NCI-H146 (cell line): ENCODE measurements around the gene ZFHX3.
A peak's percentile ranks its signal among the peaks of the same experiment; 100 is the strongest.

Source experiments
- DNase-seq: peaks from one replicate; lab custom pipeline; 2025; lab: John Stamatoyannopoulos, UW

Gene ZFHX3

DNA sequence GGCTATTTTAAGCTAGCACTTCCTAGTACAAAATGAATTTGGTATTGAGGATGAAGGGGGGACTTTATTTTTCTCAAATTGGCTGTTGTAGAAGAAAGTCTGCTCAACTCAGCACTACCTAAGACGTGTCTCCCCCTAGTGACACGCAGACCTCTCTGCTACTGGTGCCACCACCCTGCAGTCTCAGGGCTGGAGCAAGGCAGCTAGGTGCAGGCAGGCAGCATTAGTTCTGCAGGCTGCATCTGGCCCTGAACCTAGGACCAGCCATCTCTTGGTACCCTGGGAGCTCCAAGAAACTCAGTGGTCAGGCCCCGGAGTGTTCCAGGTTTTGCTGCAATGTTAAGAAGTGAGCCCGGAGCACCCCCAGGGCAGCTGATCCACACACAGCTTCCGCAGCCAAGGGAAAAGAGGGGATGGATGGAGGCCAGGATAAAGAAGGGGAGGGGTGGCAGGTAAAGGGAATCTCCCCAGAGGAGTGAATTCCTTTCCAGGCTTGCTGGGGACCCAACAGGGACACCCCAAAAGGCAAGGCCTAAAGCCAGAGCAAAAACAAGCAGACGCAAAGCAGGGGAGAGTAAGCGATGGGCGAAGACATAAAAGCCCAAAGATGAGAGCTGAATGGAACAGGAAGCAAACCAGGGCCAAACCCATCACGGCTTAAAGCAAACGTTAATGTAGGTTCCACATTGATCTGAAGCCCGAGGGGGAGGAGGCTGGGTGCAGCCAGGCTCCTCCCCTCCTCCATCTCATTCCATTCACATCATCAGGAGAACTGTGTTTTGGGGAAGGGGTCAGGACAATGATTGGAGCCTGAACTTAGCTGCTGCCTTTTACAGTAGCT is 200.5 kb downstream of the ZFHX3 start:
- DNase-seq, result peak; percentile 11

DNA sequence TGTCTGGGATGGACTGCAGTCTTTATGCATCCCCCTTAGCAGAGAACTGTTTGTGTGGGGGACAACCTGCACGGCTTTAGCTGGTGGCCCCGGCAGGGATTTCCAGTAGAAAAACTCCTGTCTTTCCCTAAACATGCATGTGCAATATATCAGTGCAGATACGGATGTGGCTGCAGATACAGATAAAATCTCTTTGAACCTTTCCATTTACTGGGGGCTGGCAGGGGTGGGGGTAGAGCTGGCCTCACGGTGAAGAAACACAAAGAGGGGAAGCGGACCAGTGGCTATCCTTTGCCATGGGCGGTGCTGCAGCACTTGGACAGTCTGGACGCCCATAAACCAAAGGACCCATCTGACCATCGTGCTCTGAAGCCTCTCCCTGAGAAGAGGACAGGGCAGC is 201.3 kb downstream of the ZFHX3 start:
- no peak for DNase-seq

DNA sequence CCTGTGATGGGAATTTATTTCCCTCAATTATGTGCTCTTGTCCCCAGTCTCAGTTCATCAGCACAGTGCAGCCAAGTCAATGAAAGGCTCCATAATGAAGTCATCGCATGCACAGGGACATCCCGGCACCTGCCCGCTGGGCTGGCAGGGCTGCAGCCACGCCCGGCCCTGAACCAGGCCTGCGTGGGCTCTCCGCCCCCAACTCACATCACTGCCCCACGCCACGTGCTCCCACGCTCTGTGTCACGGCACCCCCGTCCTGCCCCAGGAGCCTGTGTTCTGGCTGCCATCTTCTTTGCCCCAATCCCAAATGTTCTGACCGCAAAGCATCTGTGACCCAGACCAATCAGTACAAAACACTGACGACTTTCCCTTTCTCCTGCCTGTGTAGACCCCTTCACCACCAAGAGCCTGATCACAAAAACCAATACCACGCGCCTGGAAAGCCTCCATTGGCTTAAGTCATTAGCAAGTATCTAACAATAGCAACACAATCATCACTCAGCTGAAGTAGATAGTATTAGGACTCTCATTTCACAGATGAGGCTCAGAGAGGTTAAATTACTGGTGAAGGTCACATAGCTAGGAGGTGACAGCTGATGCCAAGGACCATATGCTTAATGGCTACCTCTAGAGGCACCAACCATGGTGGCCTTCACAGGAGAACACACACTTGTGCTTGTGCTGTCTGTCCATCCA is 202.5 kb downstream of the ZFHX3 start:
- no peak for DNase-seq

DNA sequence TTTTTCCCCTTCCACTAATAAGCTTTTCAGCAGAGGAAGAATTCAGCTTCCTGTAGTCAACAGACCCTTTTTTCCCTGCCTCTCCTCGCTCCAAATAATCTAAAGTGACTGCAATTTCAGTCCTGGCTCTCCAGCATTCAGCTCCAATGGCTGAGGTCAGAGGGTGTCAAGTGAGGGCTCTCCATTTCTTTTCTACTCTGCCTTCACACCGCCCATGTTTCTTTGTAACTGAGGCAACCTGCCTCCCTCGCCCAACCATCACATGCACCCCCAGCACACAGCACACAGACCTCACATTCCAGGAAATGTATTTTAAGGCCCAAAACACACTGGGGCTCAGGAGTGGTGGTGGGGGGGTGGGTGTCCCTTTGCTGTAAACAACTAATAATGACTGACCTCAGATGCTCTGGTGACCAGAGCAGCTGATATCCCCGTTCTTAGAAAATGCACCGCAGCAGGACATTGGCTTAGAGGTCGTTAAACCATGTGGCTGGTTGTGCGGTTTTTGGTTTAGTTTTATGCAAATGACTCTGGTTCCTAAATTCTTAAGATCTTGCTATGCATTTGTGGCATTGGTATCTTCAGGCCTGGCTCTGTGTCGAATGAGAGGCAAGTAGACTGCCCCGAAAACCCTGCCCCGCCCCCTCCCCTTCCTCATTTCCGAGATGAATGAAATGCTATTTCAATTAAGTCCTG is 203.6 kb downstream of the ZFHX3 start:
- no peak for DNase-seq

GRCh38 chr16:72841506-72841905 is 206.4 kb downstream of the ZFHX3 start:
- no peak for DNase-seq

GRCh38 chr16:72840631-72841381 is 207.1 kb downstream of the ZFHX3 start:
- DNase-seq, result no peak

DNA sequence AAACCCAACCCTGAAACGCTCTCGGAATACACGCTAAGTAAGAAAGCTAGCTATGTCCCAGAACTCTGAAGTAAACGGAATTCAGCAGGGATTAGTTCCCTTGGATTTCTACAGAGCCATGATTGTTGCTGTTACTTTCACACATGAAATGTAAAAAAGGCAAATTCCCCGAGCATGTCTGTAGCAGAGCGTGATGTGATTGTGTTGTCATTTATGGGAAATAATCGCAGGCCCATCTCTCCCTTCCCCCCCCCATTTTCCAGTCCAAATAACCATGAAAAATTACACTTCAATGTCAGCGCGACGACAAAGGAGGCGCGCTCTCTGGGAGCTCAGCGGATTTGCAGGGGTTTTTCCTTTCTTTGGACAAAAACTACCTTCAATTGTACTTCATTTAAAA is 209.0 kb downstream of the ZFHX3 start:
- no peak for DNase-seq

DNA sequence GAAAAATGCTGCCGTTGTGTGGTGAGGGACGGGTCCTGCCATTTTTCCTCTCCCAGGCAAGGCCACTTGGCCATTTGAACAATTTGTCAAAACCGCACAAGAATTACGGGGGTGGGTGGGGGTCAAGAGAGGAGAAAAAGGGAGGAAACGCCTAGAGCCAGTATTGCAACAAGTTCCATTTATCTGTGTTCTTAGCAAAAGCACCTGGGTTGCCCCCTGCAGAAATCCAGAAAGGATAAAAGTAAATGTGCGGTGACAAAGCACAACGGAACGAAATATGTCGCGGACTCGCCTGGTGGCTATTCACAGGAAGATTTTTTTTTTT is 209.4 kb downstream of the ZFHX3 start:
- no peak for DNase-seq

DNA sequence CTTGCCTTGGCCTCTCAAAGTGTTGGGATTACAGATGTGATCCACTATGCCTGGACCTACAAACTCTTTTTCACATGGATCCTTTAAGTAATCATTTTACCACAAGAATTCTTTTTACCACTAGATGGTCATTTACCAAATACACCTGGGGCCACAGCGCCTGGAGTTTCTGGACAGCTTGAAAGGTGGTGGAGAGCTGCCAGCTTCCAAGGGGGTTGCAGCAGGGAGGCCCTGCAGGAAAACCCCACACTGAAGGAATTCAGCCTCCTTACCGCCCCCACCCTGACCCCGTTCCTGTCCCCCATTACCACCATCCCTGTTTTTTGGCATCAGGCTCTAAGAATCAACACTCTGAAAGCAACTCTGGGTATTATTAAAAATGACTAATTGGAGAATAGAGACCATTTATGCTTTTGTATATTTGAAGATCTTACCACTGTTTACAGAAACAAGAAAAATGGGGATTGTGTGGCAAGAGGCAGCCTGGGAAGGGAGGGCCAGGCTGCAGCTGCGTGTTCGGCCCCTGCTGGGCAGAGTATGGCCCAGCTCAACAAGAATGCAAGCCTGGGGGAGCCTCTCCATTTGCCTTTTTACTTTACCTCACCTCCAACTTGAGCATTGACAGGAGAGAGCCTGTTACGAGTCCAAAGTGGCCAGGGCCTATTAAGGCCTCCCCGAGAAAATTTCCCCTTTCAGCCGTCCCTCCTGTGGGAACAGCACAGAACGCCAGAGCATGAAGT is 209.9 kb downstream of the ZFHX3 start:
- DNase-seq, result no peak

- DNase-seq, result no peak
These were observed 210.9 kb downstream of the ZFHX3 start for GRCh38 chr16:72836985-72837384.

DNA sequence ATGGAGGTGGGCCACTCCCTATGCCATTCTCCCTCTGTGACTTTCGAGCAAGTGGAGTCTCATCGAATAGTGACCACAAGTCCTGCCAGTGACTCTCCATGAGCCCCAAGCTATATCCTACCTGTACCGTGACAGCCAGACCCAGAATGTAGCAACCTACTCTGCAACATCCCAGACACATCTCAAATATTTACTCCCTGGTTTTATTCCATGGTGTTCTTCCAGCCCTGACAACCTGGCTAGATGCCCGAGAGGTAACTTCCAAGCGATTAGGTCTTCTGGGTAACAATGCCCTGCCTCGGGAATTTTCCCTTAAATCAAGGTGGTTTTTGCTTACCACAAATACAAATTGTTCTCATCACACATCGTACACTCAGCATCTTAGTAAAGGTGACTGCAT is 211.7 kb downstream of the ZFHX3 start:
- no peak for DNase-seq

DNA sequence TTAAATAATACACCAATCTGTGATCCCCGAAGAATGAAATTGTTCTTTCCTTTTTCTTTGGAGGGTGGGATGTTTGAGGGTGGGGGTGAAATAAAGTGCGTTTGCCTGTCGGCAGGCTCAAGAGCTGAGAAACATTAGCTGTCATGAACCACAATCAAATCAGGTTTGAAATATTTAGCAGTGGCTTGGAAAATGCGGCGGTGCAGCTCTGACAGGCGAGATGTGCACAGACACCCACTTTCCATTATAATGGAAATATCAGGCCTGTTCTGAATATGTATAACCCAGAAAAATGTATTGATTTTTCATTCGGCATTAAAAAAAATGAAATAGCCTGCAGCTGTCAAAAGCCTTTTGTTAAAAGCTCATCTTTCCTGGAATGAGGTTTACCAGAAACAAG is 212.8 kb downstream of the ZFHX3 start:
- no peak for DNase-seq

DNA sequence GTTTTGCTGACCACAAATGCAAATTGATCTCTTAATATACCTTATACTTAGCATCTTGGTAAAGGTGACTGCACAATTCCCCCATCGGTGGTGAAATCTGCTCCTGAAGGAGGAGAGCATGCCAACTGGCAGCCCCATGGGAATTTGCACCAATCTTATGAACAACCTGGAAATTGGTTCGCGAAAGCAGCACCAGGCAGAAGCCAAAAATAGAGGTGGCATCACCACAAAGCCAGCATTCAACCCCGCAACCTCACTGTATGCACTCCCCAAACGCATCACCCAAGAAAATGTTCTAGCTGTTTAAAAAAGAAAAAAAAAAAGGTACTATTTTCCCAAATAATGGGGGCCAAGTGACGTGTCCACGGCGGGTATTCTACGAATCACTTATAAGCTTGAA is 213.4 kb downstream of the ZFHX3 start:
- no peak for DNase-seq

DNA sequence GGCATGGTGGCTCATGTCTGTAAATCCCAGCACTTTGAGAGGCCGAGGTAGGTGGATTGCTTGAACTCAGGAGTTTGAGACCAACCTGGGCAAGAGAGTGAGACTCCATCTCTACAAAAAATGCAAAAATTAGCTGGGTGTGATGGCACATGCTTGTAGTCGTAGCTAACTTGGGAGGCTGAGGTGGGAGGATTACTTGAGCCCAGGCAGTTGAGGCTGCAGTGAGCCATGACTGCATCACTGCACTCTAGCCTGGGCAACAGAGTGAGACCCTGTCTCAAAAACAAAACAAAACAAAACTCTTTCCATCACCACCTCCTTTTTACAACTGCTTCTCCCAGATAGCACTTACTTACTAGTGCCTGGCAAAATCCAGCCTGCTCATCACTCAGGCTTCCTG is 214.0 kb downstream of the ZFHX3 start:
- no peak for DNase-seq

DNA sequence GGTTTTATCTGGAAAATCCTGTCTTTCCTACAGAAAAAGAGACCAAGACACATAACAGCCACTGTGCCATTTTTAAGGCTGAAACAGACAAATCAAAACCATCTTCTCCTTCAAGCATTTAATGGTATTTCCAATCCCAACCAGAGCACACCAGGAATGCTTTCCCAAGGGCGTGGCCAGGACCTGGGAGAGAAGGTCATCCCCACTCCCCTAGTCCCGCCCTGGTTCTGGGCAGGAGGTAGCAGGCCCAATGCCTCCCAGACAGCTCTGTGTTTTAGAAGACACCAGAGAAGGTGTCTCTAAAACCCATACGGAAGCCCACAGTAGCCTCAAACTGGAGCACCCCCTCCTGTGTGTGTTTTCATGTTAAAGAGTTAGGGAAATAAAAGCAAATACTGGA is 214.4 kb downstream of the ZFHX3 start:
- DNase-seq, result no peak

GRCh38 chr16:72832621-72833248 is 215.2 kb downstream of the ZFHX3 start:
- DNase-seq, result peak; percentile 53

- no peak for DNase-seq
These were observed 217.8 kb downstream of the ZFHX3 start for GRCh38 chr16:72829846-72830775.

GRCh38 chr16:72827866-72828265 is 220.1 kb downstream of the ZFHX3 start:
- no peak for DNase-seq

GRCh38 chr16:72825912-72826621 is 221.9 kb downstream of the ZFHX3 start:
- no peak for DNase-seq
